Smooth muscle cell (in vitro differentiated cells): ENCODE data around the gene FNDC3B. TPM values are rescaled to one million over a fixed set of nuclear protein-coding genes. Genes with fewer than 3 reads are reported as not detected.

Experiments used
- DNase-seq: peaks from one replicate; lab custom pipeline; 2025; ENCODE audit not compliant: unreplicated experiment; lab: John Stamatoyannopoulos, UW
- H2AFZ ChIP-seq: fragments of 200-600 bp; sonication (generic); 2 replicates; pipeline ENCODE4 v1.6.0; 2016; ENCODE audit warnings: antibody characterized with exemption, low read depth, mild to moderate bottlenecking
- H3F3A ChIP-seq: fragments of 200-600 bp; sonication (generic); 2 replicates; pipeline ENCODE4 v1.6.0; 2017; ENCODE audit warnings: antibody characterized with exemption, low read depth
- H3K27ac ChIP-seq: fragments of 200-600 bp; sonication (generic); 2 replicates; pipeline ENCODE4 v1.5.1; 2016; ENCODE audit warnings: low read depth, mild to moderate bottlenecking
- H3K27me3 ChIP-seq: fragments of 200-600 bp; sonication (generic); 2 replicates; pipeline ENCODE4 v1.6.1; 2016; ENCODE audit warnings: low read depth, mild to moderate bottlenecking
- H3K36me3 ChIP-seq: fragments of 200-600 bp; sonication (generic); 2 replicates; pipeline ENCODE4 v1.5.1; 2016; ENCODE audit warnings: low read depth
- H3K4me1 ChIP-seq: fragments of 200-600 bp; sonication (generic); 2 replicates; pipeline ENCODE4 v1.5.1; 2016; ENCODE audit warnings: low read depth
- H3K4me2 ChIP-seq: fragments of 200-600 bp; sonication (generic); 2 replicates; pipeline ENCODE4 v1.6.0; 2016; ENCODE audit warnings: mild to moderate bottlenecking
- H3K4me3 ChIP-seq: fragments of 200-600 bp; sonication (generic); 2 replicates; pipeline ENCODE4 v1.5.1; 2016; ENCODE audit warnings: mild to moderate bottlenecking
- H3K79me2 ChIP-seq: fragments of 200-600 bp; sonication (generic); 2 replicates; pipeline ENCODE4 v1.6.0; 2016; ENCODE audit warnings: low read depth, mild to moderate bottlenecking
- H3K9ac ChIP-seq: fragments of 200-600 bp; sonication (generic); 2 replicates; pipeline ENCODE4 v1.6.0; 2016; ENCODE audit warnings: low read depth
- H3K9me3 ChIP-seq: fragments of 200-600 bp; sonication (generic); replicated peaks from 2 replicates; pipeline ENCODE4 v1.5.1; 2016; ENCODE audit warnings: low read depth
- H4K20me1 ChIP-seq: fragments of 200-600 bp; sonication (generic); 2 replicates; pipeline ENCODE4 v1.6.0; 2016; ENCODE audit warnings: low read depth
- WGBS: methylation state at CpG from one replicate; pipeline ENCODE4 v1.1.7; 2016; ENCODE audit warnings: low lambda C conversion rate; 5-methylcytosine and 5-hydroxymethylcytosine counted together
- polyA plus RNA-seq: library from polyadenylated mRNA; unstranded; fragments of >200 nt; fragmentation: Nextera tagmentation; extraction: Ambion mirVana; gene quantifications from 2 replicates; pipeline ENCODE4 v1.2.1, GENCODE V29; 2016
- total RNA-seq: library from RNA; depleted of rRNA; stranded (reverse); fragments of >200 nt; gene quantifications from 2 replicates; pipeline ENCODE4 v1.2.3, GENCODE V29; 2014
- TF ChIP-seq, protein P1 (sequence below): fragments of 200-600 bp; sonication (generic); IDR thresholded peaks from 2 replicates; pipeline ENCODE4 v1.5.1; 2017; ENCODE audit warnings: borderline replicate concordance, mild to moderate bottlenecking, antibody characterized with exemption; ENCODE audit not compliant: insufficient read depth, poor library complexity, severe bottlenecking

FNDC3B gene
- total and polyA plus RNA-seq, 2 experiments from 2014 or later = 149 to 294 TPM

DNA sequence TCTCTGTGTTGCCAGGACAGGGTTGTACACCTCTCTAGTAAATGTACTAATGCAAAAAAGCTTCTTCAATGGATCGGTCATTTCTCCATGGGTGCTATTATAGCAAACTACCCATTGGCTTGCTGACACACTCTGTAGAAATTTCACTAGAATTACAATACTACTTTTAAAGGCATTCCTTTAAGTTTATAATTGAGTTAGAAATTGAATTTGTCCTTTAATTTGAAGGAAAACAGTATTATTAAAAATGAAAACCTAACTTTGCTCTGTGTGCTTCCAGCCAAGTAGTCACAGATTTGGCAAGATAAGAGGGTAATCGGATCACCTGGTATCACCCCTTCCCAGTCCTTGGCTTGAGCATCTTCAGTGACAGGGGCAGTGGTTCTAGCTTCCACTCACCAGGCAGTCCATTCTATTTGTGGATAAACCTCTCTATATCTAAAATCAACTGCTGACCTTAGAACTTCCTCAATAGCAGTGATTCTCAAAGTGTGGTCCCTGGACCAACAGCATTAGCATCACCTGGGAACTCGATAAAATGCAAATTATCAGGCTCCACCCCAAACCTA is 315.6 kb downstream of the FNDC3B start:
- TF ChIP-seq, protein P1, sequence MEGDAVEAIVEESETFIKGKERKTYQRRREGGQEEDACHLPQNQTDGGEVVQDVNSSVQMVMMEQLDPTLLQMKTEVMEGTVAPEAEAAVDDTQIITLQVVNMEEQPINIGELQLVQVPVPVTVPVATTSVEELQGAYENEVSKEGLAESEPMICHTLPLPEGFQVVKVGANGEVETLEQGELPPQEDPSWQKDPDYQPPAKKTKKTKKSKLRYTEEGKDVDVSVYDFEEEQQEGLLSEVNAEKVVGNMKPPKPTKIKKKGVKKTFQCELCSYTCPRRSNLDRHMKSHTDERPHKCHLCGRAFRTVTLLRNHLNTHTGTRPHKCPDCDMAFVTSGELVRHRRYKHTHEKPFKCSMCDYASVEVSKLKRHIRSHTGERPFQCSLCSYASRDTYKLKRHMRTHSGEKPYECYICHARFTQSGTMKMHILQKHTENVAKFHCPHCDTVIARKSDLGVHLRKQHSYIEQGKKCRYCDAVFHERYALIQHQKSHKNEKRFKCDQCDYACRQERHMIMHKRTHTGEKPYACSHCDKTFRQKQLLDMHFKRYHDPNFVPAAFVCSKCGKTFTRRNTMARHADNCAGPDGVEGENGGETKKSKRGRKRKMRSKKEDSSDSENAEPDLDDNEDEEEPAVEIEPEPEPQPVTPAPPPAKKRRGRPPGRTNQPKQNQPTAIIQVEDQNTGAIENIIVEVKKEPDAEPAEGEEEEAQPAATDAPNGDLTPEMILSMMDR = no peak

DNA sequence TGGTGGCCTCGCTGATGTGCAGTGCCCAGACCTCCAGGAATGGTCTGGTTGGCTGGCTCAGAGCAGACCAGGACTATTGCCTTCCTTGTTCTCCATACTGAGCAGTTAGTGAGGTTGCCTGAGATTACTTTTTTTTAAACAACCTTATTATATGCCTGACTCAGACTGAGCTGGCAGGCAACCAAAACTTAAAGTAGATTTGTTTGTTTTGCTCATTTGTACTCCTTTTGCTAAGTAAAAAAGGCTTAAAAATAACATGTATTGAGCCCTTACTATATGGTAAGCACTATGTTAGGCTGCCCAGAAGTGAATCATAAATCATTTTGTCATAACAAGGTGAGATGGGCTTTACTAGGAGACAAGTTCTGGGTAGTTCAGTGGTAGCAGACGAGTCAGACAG is 316.5 kb downstream of the FNDC3B start:
- H3K4me2 ChIP-seq = no peak overlapping the region
- no peak overlapping the region for H3K4me3 ChIP-seq
- H3K27me3 ChIP-seq = no peaks in the 10 kb centered on the region
- peak overlapping the region; percentile 83 for H3K27ac ChIP-seq
- H3K9me3 ChIP-seq = no peaks in the 10 kb centered on the region
- TF ChIP-seq, protein P1 = no peak
- peaks cover 93% of the 10 kb centered on the region for H4K20me1 ChIP-seq
- 33% methylated on average over 2 of the region's 2 CpGs for WGBS
- H3K9ac ChIP-seq = no peak overlapping the region
- no peak overlapping the region for H2AFZ ChIP-seq
- DNase-seq = no peak
- H3K4me1 ChIP-seq = peaks cover 5% of the 10 kb centered on the region
- H3K36me3 ChIP-seq = peaks cover 34% of the 10 kb centered on the region
- peaks cover 41% of the 10 kb centered on the region for H3K79me2 ChIP-seq
- H3F3A ChIP-seq = peaks cover 64% of the 10 kb centered on the region

More for the DNA sequence above, 315.6 kb downstream of the FNDC3B start:
- H3K4me2 ChIP-seq = no peak overlapping the region
- H3K79me2 ChIP-seq = peaks cover 33% of the 10 kb centered on the region
- no peaks in the 10 kb centered on the region for H3K9me3 ChIP-seq
- H3F3A ChIP-seq = peaks cover 67% of the 10 kb centered on the region
- no peaks in the 10 kb centered on the region for H3K27me3 ChIP-seq
- no peaks in the 10 kb centered on the region for H3K4me1 ChIP-seq
- peaks cover 29% of the 10 kb centered on the region for H3K36me3 ChIP-seq
- no peak for DNase-seq
- H3K9ac ChIP-seq = no peak overlapping the region
- no peak overlapping the region for H2AFZ ChIP-seq
- H4K20me1 ChIP-seq = peaks cover 93% of the 10 kb centered on the region
- WGBS = over 99% methylated on average over 3 of the region's 3 CpGs
- peak overlapping the region; percentile 83 for H3K27ac ChIP-seq
- no peak overlapping the region for H3K4me3 ChIP-seq

DNA sequence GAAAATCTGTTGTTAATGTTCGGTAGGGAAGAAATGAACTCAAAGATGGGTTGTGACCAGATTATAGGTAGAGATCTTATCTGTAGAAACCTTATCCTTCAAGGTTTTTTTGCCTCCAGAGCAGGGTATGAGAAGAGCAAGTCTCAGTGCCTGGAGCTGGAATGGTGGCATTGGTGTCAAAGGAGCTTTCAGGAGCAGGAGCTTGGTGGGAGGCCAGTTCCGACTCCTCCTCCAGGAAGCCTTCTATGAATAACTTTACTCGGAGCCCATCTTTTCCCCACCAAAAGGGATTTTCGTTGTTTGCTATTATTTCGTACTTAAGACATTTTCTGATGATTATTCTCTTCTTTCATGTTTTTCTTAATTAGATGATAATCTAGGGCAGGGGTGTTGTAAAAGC is 317.0 kb downstream of the FNDC3B start:
- no peak overlapping the region for H2AFZ ChIP-seq
- H3K9ac ChIP-seq = no peak overlapping the region
- no peak overlapping the region for H3K4me2 ChIP-seq
- TF ChIP-seq, protein P1 = no peak
- peaks cover 38% of the 10 kb centered on the region for H3K36me3 ChIP-seq
- H3K4me3 ChIP-seq = no peak overlapping the region
- peaks cover 5% of the 10 kb centered on the region for H3K4me1 ChIP-seq
- peaks cover 47% of the 10 kb centered on the region for H3K79me2 ChIP-seq
- DNase-seq = no peak
- WGBS = 95% methylated on average over 5 of the region's 5 CpGs
- H3K9me3 ChIP-seq = no peaks in the 10 kb centered on the region
- peaks cover 64% of the 10 kb centered on the region for H3F3A ChIP-seq
- H3K27ac ChIP-seq = peak overlapping the region; percentile 83
- no peaks in the 10 kb centered on the region for H3K27me3 ChIP-seq
- H4K20me1 ChIP-seq = peaks cover 93% of the 10 kb centered on the region
